Sigmoid colon (tissue), 4 donors: ENCODE measurements around the gene PDCL2.

Experiments used
- EP300 ChIP-seq, 4 donors: sonication (generic); formaldehyde crosslinking; IDR thresholded peaks; one replicate each; pipeline ENCODE4 v1.6.1; 2017; ENCODE audit warnings: antibody characterized with exemption in 4 of 4
- POLR2A ChIP-seq, 2 donors: fragments of 450-650 bp; IDR thresholded peaks; one replicate each; pipeline ENCODE4 v1.6.1; 2016; ENCODE audit warnings: antibody characterized with exemption in 2 of 2, mild to moderate bottlenecking in 2 of 2, moderate library complexity in 2 of 2

DNA sequence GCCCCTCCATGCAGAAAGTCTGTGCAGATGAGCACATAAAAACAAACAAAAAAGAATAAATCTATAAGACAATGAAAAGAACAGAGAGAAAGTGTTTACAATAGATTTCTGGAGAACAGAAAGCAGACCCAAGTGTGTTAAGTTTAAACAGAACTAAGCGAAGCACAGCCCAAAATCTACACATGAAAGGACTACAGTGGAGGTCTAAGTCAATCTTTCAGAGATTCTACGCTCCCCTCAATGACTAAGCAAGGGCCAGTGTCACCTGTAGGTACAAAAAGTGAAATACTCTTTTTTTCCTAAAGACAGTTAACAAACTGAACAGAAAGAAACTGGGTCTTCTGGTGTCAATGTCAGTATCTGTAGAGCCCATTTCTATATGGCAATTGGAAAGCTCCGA is 63.6 kb downstream of the PDCL2 start:
- TF ChIP-seq POLR2A (IDR thresholded peaks at IDR 0.05), result no peak
- no peak for TF ChIP-seq EP300 (IDR thresholded peaks at IDR 0.05)
